Activated CD4-positive, CD25-positive, alpha-beta regulatory T cell treated with anti-CD3 and anti-CD28 coated beads, Interleukin-2, amount 50 U/mL, for 72 hours (primary cell): ENCODE results near the gene SCIN.

ENCODE experiments used
- DNase-seq: peaks from one replicate; pipeline ENCODE4 v3.0.0; 2021

Gene SCIN

GRCh38 chr7:12569673-12570072, 847 bp upstream of the SCIN start:
- no peak for DNase-seq

- DNase-seq = no peak
These were observed 369 bp upstream of the SCIN start for GRCh38 chr7:12570168-12570533.

- DNase-seq = no peak
These were observed 1.2 kb downstream of the SCIN start for GRCh38 chr7:12571691-12572090.

GRCh38 chr7:12572941-12573575, 2.5 kb downstream of the SCIN start:
- no peak for DNase-seq

GRCh38 chr7:12573885-12574284, 3.4 kb downstream of the SCIN start:
- no peak for DNase-seq

GRCh38 chr7:12578930-12579640, 8.6 kb downstream of the SCIN start:
- DNase-seq = no peak

- no peak for DNase-seq
These were observed 11.4 kb downstream of the SCIN start for GRCh38 chr7:12581897-12582296.

- no peak for DNase-seq
These were observed 11.8 kb downstream of the SCIN start for GRCh38 chr7:12582362-12582761.

- no peak for DNase-seq
These were observed 12.7 kb downstream of the SCIN start for GRCh38 chr7:12583176-12583575.

GRCh38 chr7:12583922-12584321, 13.4 kb downstream of the SCIN start:
- DNase-seq = no peak

- DNase-seq = no peak
These were observed 14.4 kb downstream of the SCIN start for GRCh38 chr7:12584930-12585329.

- DNase-seq = no peak
These were observed 15.8 kb downstream of the SCIN start for GRCh38 chr7:12586271-12586670.

GRCh38 chr7:12588259-12588904, 17.9 kb downstream of the SCIN start:
- DNase-seq = no peak

GRCh38 chr7:12590559-12590958, 20.0 kb downstream of the SCIN start:
- DNase-seq = no peak

- DNase-seq = no peak
These were observed 23.8 kb downstream of the SCIN start for GRCh38 chr7:12594122-12594897.

- DNase-seq = no peak
These were observed 24.6 kb downstream of the SCIN start for GRCh38 chr7:12595148-12595547.

GRCh38 chr7:12596225-12596790, 25.8 kb downstream of the SCIN start:
- DNase-seq = no peak

GRCh38 chr7:12601302-12601869, 30.9 kb downstream of the SCIN start:
- no peak for DNase-seq

GRCh38 chr7:12607134-12607533, 36.6 kb downstream of the SCIN start:
- no peak for DNase-seq

GRCh38 chr7:12609561-12609960, 39.0 kb downstream of the SCIN start:
- no peak for DNase-seq

- no peak for DNase-seq
These were observed 40.4 kb downstream of the SCIN start for GRCh38 chr7:12610899-12611298.

GRCh38 chr7:12612622-12613021, 42.1 kb downstream of the SCIN start:
- no peak for DNase-seq
